ENCODE results near the gene GPR55.

The GPR55 gene

GRCh38 chr2:230915319-230915718 lies 9.7 kb downstream of the GPR55 start:
- TF ChIP-seq CTCF (IDR thresholded peaks at IDR 0.05; ENCODE audit: low read depth, low read length, missing control alignments), result no peak
- H3K4me3 ChIP-seq (ENCODE audit: low read depth, low read length), result no peak overlapping the region
- DNase-seq (ENCODE audit: low read depth), result no peak

DNA sequence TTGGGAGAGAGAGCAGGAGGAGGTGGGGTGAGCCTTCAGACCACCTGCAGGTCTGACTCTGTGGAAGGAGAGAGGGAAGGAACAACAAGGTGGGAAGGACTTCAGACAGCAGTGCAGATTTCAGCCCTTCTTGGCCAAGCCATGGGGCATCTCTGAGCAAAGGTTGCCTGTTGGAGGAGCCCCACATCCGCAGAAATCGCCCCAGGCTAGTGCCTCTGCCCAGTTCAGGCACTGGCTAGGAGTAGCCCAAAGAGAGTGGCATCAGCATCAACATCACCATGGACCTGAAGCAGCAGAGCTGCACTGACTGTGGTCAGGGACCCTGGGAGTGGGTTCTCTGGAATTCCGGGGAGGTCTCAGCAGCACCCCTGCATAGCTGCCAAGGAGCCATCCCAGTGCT lies 10.2 kb downstream of the GPR55 start:
- no peak overlapping the region for H3K4me3 ChIP-seq (ENCODE audit: low read depth, low read length)
- no peak for TF ChIP-seq CTCF (IDR thresholded peaks at IDR 0.05; ENCODE audit: low read depth, low read length, missing control alignments)
- DNase-seq (ENCODE audit: low read depth), result no peak

- no peak for DNase-seq (ENCODE audit: low read depth)
- TF ChIP-seq CTCF (IDR thresholded peaks at IDR 0.05; ENCODE audit: low read depth, low read length, missing control alignments), result peak; percentile 58
- H3K4me3 ChIP-seq (ENCODE audit: low read depth, low read length), result no peak overlapping the region
Observed at GRCh38 chr2:230913406-230914143, 11.5 kb downstream of the GPR55 start.

- TF ChIP-seq CTCF (IDR thresholded peaks at IDR 0.05; ENCODE audit: low read depth, low read length, missing control alignments), result no peak
- H3K4me3 ChIP-seq (ENCODE audit: low read depth, low read length), result no peak overlapping the region
- DNase-seq (ENCODE audit: low read depth), result no peak
Observed at GRCh38 chr2:230912724-230913123, 12.3 kb downstream of the GPR55 start.

GRCh38 chr2:230912046-230912445 lies 13.0 kb downstream of the GPR55 start:
- no peak overlapping the region for H3K4me3 ChIP-seq (ENCODE audit: low read depth, low read length)
- DNase-seq (ENCODE audit: low read depth), result no peak
- TF ChIP-seq CTCF (IDR thresholded peaks at IDR 0.05; ENCODE audit: low read depth, low read length, missing control alignments), result no peak

GRCh38 chr2:230910546-230911177 lies 14.4 kb downstream of the GPR55 start:
- H3K4me3 ChIP-seq (ENCODE audit: low read depth, low read length), result no peak overlapping the region
- no peak for DNase-seq (ENCODE audit: low read depth)
- TF ChIP-seq CTCF (IDR thresholded peaks at IDR 0.05; ENCODE audit: low read depth, low read length, missing control alignments), result no peak

Data from GM12864 (cell line).